Measurements from ENCODE around the gene MUC13. TPM values are rescaled to one million over a fixed set of nuclear protein-coding genes. Genes with fewer than 3 reads are reported as not detected.

Gene MUC13
- total RNA-seq, 2 experiments from 2014 or later, result not detected

GRCh38 chr3:124939661-124940060 lies 5.1 kb upstream of the MUC13 start:
- DNase-seq (ENCODE audit: low spot score), result no peak
- ChIA-PET CTCF (ENCODE audit: unreplicated experiment) (no interaction called here), POLR2A (interaction anchor here (0.6 to 1.1 kb wide), 2 partner anchors 9 to 474 kb away, joined by 3 read pairs; no protein-coding TSS in a partner anchor)
- Histone ChIP-seq H3K27ac (ENCODE audit: low read depth, low read length, poor library complexity, severe bottlenecking) (no peak overlapping the region), H3K4me2 (ENCODE audit: low read length) (no peak overlapping the region), H4K20me1 (ENCODE audit: insufficient read depth, low read length) (no peaks in the 10 kb centered on the region), H3K79me2 (ENCODE audit: insufficient read depth, low read depth, low read length) (no peaks in the 10 kb centered on the region), H3K9me3 (ENCODE audit: low read length) (no peaks in the 10 kb centered on the region), H3K4me1 (ENCODE audit: insufficient read depth, low read length, poor library complexity, severe bottlenecking) (no peaks in the 10 kb centered on the region), H3K9me2 (ENCODE audit: insufficient read depth, low read length) (no peaks in the 10 kb centered on the region), H2AFZ (ENCODE audit: low read length) (no peak overlapping the region), H3K36me3 (ENCODE audit: insufficient read depth, low read length) (no peaks in the 10 kb centered on the region), H3K4me3 (ENCODE audit: low read depth, low read length, poor library complexity, severe bottlenecking) (no peak overlapping the region)
- TF ChIP-seq CTCF (conservative IDR thresholded peaks at IDR 0.05; ENCODE audit: low read length) (no peak), EZH2phosphoT487 (IDR thresholded peaks at IDR 0.05; ENCODE audit: borderline replicate concordance, low read depth, low read length) (no peak)
- intact Hi-C loops (cut with micrococcal nuclease; ENCODE audit: unreplicated experiment), result no loop called here
- BruUV-seq (replicated peaks), result no TSS peak

- POLR2A ChIA-PET, result interaction anchor here (1.1 kb wide), 1 partner anchor 8 kb away, joined by 3 read pairs; no protein-coding TSS in a partner anchor
- Histone ChIP-seq H4K20me1 (ENCODE audit: insufficient read depth, low read length) (no peaks in the 10 kb centered on the region), H2AFZ (ENCODE audit: low read length) (no peak overlapping the region), H3K4me2 (ENCODE audit: low read length) (no peak overlapping the region), H3K27ac (ENCODE audit: low read depth, low read length, poor library complexity, severe bottlenecking) (no peak overlapping the region), H3K9me3 (ENCODE audit: low read length) (no peaks in the 10 kb centered on the region), H3K4me1 (ENCODE audit: insufficient read depth, low read length, poor library complexity, severe bottlenecking) (no peaks in the 10 kb centered on the region), H3K9me2 (ENCODE audit: insufficient read depth, low read length) (no peaks in the 10 kb centered on the region), H3K36me3 (ENCODE audit: insufficient read depth, low read length) (no peaks in the 10 kb centered on the region), H3K4me3 (ENCODE audit: low read depth, low read length, poor library complexity, severe bottlenecking) (no peak overlapping the region), H3K79me2 (ENCODE audit: insufficient read depth, low read depth, low read length) (no peaks in the 10 kb centered on the region)
- DNase-seq (ENCODE audit: low spot score), result no peak
- no peak for TF ChIP-seq CTCF (conservative IDR thresholded peaks at IDR 0.05; ENCODE audit: low read length)
- TF ChIP-seq EZH2phosphoT487 (IDR thresholded peaks at IDR 0.05; ENCODE audit: borderline replicate concordance, low read depth, low read length), result no peak
- BruUV-seq (replicated peaks), result no TSS peak
- CTCF ChIA-PET (ENCODE audit: unreplicated experiment), result no interaction called here
- intact Hi-C loops (cut with micrococcal nuclease; ENCODE audit: unreplicated experiment), result no loop called here
These were observed 4.3 kb upstream of the MUC13 start for GRCh38 chr3:124938896-124939295.

GRCh38 chr3:124937049-124937448 lies 2.5 kb upstream of the MUC13 start:
- H3K36me3 ChIP-seq (ENCODE audit: insufficient read depth, low read length), result no peaks in the 10 kb centered on the region
- no peak overlapping the region for H3K27ac ChIP-seq (ENCODE audit: low read depth, low read length, poor library complexity, severe bottlenecking)
- no peak for DNase-seq (ENCODE audit: low spot score)
- TF ChIP-seq EZH2phosphoT487 (IDR thresholded peaks at IDR 0.05; ENCODE audit: borderline replicate concordance, low read depth, low read length), result no peak
- TF ChIP-seq CTCF (conservative IDR thresholded peaks at IDR 0.05; ENCODE audit: low read length), result no peak
- no peaks in the 10 kb centered on the region for H3K9me2 ChIP-seq (ENCODE audit: insufficient read depth, low read length)
- H3K9me3 ChIP-seq (ENCODE audit: low read length), result no peaks in the 10 kb centered on the region
- H3K4me3 ChIP-seq (ENCODE audit: low read depth, low read length, poor library complexity, severe bottlenecking), result no peak overlapping the region
- H3K4me1 ChIP-seq (ENCODE audit: insufficient read depth, low read length, poor library complexity, severe bottlenecking), result no peaks in the 10 kb centered on the region
- no peaks in the 10 kb centered on the region for H3K79me2 ChIP-seq (ENCODE audit: insufficient read depth, low read depth, low read length)
- POLR2A ChIA-PET, result interaction anchor here (0.7 kb wide), 1 partner anchor 218 kb away, joined by 3 read pairs; no protein-coding TSS in a partner anchor
- no peak overlapping the region for H3K4me2 ChIP-seq (ENCODE audit: low read length)
- no peaks in the 10 kb centered on the region for H4K20me1 ChIP-seq (ENCODE audit: insufficient read depth, low read length)
- CTCF ChIA-PET (ENCODE audit: unreplicated experiment), result no interaction called here
- H2AFZ ChIP-seq (ENCODE audit: low read length), result no peak overlapping the region
- intact Hi-C loops (cut with micrococcal nuclease; ENCODE audit: unreplicated experiment), result no loop called here
- BruUV-seq (replicated peaks), result no TSS peak
